Jurkat, Clone E6-1 (cell line): Measurements from ENCODE around the gene FLNB.

Experiments
- DNase-seq: peaks from one replicate; pipeline ENCODE4 v3.0.0-alpha.2; 2011; ENCODE audit warnings: low read depth, low spot score
- H3K4me3 ChIP-seq: 2 replicates; pipeline ENCODE4 v1.5.1; 2011; ENCODE audit warnings: mild to moderate bottlenecking, low read length, control low read depth, moderate library complexity

FLNB gene

GRCh38 chr3:58065700-58066167, 57.5 kb downstream of the FLNB start:
- no peak overlapping the region for H3K4me3 ChIP-seq
- no peak for DNase-seq

- no peak for DNase-seq
Measured at GRCh38 chr3:58066842-58067241, 58.6 kb downstream of the FLNB start.

GRCh38 chr3:58068122-58068809, 60.0 kb downstream of the FLNB start:
- H3K4me3 ChIP-seq: no peak overlapping the region
- no peak for DNase-seq

More at GRCh38 chr3:58066842-58067241, 58.6 kb downstream of the FLNB start:
- H3K4me3 ChIP-seq: no peak overlapping the region

DNA sequence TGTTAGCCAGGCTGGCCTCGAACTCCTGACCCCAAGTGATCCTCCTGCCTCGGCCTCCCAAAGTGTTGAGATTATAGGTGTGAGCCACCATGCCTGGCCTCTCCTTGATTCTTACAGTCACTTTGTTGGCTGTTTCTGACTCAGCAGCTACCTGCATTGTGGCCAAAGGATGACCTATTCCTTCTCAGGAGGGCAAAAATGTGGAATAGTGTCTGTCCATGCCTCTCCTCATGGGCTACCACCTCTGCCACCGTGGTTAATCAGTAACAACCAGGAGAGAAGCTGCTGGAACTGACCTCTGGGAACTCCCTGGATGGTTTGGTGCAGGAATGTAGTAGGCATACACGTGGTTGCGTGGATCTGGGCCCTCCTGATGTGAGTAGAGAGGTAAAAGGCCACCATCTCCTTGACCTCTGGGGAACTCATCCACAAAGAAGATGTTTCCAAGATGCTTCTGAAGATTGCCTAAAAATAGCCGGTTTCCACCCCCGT, 63.3 kb downstream of the FLNB start:
- H3K4me3 ChIP-seq: no peak overlapping the region
- no peak for DNase-seq

DNA sequence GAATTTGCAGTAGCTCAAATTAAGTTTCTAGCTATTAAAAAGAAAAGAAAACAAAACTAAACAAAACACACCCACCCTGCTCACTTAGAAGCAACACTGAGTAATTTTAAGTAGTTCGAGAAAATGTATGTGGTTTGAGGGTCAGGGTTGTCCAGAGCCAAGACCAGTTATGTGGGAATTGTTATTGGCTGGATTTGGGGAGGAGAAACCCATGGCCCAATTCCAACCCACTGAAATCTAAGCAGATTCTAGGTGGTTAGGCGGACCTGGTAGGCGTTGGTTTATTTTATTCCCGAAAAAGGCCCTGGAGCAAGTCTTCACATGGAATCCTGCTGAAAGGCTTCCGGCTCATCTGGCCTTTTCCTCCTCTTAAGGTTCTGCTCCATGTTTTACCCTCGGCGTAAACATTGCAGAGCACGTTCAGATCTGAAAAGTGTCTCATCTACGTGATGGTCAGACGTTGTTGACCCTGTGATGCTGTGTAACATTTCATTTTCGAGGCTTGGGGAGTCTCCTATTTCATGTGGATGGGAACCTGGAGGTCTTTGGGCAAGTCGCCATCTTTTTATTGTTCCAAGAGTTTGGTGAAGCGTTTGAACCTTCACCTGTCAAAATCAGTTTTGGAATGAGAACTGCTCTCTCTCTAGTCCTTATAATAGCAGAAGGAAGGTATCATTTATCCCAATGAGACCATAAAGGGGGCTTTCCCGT, 64.0 kb downstream of the FLNB start:
- DNase-seq: no peak
- H3K4me3 ChIP-seq: no peak overlapping the region

- DNase-seq: no peak
- H3K4me3 ChIP-seq: no peak overlapping the region
Measured at GRCh38 chr3:58072763-58073130, 64.5 kb downstream of the FLNB start.

DNA sequence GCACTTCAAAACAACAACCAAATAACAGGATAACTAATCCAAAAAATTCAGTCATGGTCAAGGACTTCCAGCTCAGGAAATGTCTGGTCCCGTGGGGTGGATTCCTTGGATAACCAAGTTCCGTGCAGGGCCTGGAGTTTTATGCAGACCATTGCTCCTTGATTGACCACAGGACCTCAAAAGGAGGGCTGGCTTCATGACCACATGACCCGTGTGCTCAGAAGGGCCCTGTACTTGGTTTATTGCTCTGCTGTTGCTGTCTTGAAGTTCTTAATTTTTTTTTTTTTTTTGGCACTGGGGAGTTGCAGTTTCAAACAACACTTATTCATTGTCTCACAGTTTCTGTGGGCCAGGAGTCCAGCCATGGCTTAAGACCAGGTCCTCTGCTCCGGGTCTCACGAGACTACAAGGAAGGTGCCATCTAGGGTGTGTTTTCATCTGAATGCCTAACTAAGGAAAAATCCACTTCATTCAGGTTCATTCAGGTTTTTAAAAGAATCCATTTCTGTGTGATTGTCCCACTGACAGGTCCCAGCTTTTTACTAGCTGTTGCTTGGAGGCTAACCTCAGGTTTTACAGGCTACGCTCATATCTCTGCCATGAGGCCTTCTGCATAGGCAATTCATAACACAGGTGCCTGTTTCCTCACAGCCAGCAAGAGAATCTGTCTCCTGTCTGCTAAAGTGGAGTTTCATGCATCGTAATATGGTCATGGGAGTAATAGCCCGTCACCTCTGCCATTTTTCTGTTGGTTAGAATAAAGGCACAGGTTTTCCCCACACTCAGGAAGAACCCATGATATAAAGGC, 65.3 kb downstream of the FLNB start:
- DNase-seq: no peak
- H3K4me3 ChIP-seq: peak overlapping the region; percentile 7

DNA sequence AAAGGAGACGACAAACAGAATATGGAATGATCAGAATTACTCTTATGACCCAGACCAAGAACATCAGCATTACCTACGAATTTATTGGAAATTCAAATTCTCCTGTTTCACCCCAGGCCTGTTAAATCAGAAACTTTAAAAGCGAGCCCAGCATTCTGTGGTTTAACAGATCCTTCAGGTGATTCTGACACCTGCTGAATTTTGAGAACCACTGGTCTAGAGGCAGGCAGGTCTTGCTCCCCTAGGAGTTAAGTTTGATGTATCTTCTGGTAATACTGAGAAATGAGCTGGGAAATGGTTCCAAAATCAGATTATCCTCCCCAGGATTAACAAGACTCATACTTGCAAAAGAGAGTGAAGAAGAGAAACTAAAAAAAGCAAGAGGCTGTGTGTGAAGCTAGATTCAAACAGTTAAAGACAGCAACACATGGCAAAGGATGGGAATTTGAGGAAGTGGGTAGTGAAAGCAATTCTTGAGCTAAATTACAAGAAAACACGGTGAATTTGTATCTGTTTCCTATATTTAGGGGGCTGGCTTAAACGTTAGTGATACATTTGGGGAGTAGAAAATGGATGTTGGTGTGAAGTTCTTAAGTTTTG, 66.0 kb downstream of the FLNB start:
- peak overlapping the region; percentile 7 for H3K4me3 ChIP-seq
- DNase-seq: no peak

DNA sequence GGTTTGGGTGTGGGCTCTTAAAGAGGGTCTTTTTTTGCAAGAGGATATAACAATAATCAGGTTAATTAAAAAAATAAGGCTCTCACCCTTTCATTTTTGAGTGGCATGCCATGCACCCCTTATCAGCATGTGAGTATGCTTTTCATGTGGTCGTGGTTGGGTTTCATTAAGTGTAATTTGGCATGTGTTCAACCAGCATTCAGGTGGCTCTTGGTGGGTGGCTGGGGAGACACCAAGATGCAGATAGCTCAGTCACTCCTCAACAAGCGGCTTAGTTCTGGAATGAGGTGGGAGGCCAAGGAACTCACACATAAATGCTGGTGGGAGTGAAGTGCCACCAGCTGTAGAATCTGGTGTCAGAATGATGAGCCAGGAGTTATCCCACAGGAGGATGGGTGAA, 66.8 kb downstream of the FLNB start:
- H3K4me3 ChIP-seq: no peak overlapping the region
- DNase-seq: peak; percentile 94

GRCh38 chr3:58077596-58078285, 69.5 kb downstream of the FLNB start:
- no peak for DNase-seq
- no peak overlapping the region for H3K4me3 ChIP-seq

DNA sequence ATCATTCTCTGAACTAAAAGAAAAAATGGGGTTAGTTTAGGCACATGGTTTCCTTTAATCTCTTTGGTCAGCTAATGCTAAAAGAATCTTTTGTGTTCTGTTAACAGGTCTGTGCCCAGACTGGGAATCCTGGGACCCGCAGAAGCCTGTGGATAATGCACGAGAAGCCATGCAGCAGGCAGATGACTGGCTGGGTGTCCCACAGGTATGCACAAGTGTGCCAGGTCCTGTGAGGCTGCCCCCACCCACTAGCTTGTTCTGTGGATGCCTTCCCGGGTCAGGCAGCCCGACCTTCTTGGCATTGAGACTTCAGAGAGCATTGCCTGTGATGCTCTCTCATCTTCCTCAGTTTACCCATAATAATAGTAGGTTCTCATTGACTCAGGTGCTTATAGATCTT, 70.4 kb downstream of the FLNB start:
- no peak for DNase-seq
- H3K4me3 ChIP-seq: no peak overlapping the region

GRCh38 chr3:58079773-58080172, 71.6 kb downstream of the FLNB start:
- DNase-seq: peak; percentile 71
- no peak overlapping the region for H3K4me3 ChIP-seq

DNA sequence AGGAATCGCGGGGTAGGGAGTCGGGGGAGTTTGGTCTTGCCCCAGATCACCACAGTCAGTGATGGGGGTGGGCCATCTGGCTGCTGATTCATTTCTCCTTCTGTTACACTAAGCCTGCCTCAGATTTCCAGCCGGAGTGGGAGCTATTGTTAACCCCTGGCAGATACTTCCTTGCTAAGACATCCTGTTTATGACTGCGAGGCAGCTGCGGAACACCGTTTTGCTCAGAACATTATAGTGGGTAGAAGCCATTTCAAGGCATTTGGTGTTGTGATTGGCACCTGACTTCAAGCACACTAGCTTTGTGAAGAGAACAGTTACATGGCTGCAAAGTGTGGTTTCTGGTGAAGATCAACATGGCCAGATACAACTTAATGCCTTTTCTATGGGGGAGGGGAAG, 73.8 kb downstream of the FLNB start:
- peak overlapping the region; percentile 10 for H3K4me3 ChIP-seq
- peak; percentile 96 for DNase-seq

DNA sequence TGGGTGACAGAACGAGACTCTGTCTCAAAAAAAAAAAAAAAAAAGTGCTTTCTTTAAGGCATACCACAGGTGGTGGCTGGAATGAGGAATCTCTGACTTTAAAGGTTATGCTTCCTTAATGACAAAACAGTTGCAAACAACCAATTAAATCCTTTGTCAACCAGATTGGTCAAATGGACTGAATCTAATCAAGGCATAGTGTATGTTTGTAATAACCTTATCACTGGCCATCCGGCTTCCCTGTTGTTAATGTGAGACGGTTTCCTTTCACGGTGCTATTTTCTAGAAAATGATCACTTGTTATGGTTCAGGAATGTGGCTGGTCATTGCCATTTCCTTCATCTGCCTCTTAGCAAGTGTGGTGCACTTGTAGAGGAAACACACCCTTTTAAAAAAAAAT, 75.9 kb downstream of the FLNB start:
- no peak overlapping the region for H3K4me3 ChIP-seq
- DNase-seq: no peak

GRCh38 chr3:58084788-58085543, 76.7 kb downstream of the FLNB start:
- no peak overlapping the region for H3K4me3 ChIP-seq
- DNase-seq: no peak

GRCh38 chr3:58085616-58086015, 77.4 kb downstream of the FLNB start:
- no peak overlapping the region for H3K4me3 ChIP-seq
- no peak for DNase-seq

DNA sequence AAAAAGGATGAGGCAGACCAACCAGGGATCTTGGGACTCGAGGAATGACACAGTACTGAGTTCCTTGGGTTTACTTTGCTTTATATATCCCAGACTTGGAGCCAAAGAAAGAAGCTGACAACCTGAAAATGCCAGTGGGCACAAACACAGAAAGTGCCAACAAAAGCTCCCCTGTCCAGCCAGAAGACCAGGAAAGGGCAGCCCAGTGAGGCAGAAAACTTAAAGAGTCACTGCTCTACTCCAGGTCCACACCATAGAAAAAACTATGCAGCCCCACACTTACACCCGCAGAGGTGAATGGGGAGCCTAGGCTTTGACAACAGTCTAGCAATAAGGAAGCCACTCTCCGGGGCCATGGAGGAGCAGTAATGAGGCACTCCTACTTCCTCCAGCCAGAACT, 80.3 kb downstream of the FLNB start:
- no peak overlapping the region for H3K4me3 ChIP-seq

DNA sequence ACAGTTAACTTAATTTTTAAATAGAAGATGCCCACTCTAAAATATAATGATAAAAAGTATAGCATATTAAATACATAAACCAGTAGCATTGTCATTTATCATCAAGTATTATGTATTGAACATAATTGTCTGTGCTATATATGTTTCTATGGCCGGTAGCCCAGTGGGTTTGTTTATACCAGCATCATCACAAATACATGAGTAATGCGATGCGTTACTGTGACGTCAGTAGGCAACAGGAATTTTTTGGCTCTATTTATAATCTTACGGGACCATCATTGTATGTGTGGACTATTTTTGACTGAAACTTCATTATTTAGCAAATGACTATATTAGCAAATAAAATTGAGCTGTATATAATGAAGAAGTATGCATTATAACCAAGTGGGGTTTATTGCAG, 82.1 kb downstream of the FLNB start:
- DNase-seq: no peak
- H3K4me3 ChIP-seq: no peak overlapping the region

More for the DNA sequence above, 80.3 kb downstream of the FLNB start:
- no peak for DNase-seq
